GM12892 (cell line): ENCODE data around the gene ASCL3.

Source experiments
- POLR2A ChIP-seq: IDR thresholded peaks from 2 replicates; pipeline ENCODE4 v1.6.1; 2011; ENCODE audit warnings: low read depth, low read length, control low read depth
- POLR2AphosphoS5 ChIP-seq: IDR thresholded peaks from 2 replicates; pipeline ENCODE4 v1.6.1; 2011; ENCODE audit warnings: low read depth, low read length, control low read depth
- TAF1 ChIP-seq: IDR thresholded peaks from 2 replicates; pipeline ENCODE4 v1.6.1; 2011; ENCODE audit warnings: low read depth, mild to moderate bottlenecking, control low read depth, low read length, borderline replicate concordance

GRCh38 chr11:8948886-8949285, 6.1 kb upstream of the ASCL3 start:
- TF ChIP-seq POLR2A (no peak), POLR2AphosphoS5 (no peak), TAF1 (no peak)
